Glomerular endothelial cell (primary cell): ENCODE results near the gene ZSWIM5. TPM values are rescaled to one million over a fixed set of nuclear protein-coding genes. Genes with fewer than 3 reads are reported as not detected.
"Not testable (repeated sequence)": the region's sequence is repeated elsewhere in the genome, so short reads cannot be mapped to it uniquely, and the experiment has no call there.

ENCODE experiments used
- DNase-seq: peaks from one replicate; pipeline ENCODE4 v3.0.0-alpha.2; 2011; ENCODE audit warnings: low read depth, low spot score; ENCODE audit errors: extremely low read depth
- total RNA-seq: library from RNA; depleted of rRNA; stranded (reverse); fragments of >200 nt; gene quantifications from 2 replicates; pipeline ENCODE4 v1.2.3, GENCODE V29; 2015

ZSWIM5 gene
- total RNA-seq, result 0.24 and 0.29 TPM in 2 replicates

- no peak for DNase-seq
Observed at GRCh38 chr1:45205910-45206721, at the start of gene ZSWIM5. Gene ZSWIM5 (minus strand): TSS chr1:45206605. CDS start chr1:45206350, 255 bp downstream.

- no peak for DNase-seq
Observed at GRCh38 chr1:45254490-45254889, 48.1 kb upstream of the ZSWIM5 start.

- DNase-seq, result no peak
Observed at GRCh38 chr1:45250544-45250943, 44.1 kb upstream of the ZSWIM5 start.

- DNase-seq, result not testable (repeated sequence)
Observed at GRCh38 chr1:45248004-45248403, 41.6 kb upstream of the ZSWIM5 start.

GRCh38 chr1:45246760-45247159 lies 40.4 kb upstream of the ZSWIM5 start:
- peak; percentile 96 for DNase-seq

GRCh38 chr1:45246359-45246758 lies 40.0 kb upstream of the ZSWIM5 start:
- DNase-seq, result not testable (repeated sequence)

GRCh38 chr1:45244660-45245059 lies 38.3 kb upstream of the ZSWIM5 start:
- DNase-seq, result no peak

- DNase-seq, result no peak
Observed at GRCh38 chr1:45243476-45244343, 37.3 kb upstream of the ZSWIM5 start.

- DNase-seq, result no peak
Observed at GRCh38 chr1:45238846-45239245, 32.4 kb upstream of the ZSWIM5 start.

- no peak for DNase-seq
Observed at GRCh38 chr1:45236136-45236535, 29.7 kb upstream of the ZSWIM5 start.

GRCh38 chr1:45230537-45230936 lies 24.1 kb upstream of the ZSWIM5 start:
- DNase-seq, result no peak

- no peak for DNase-seq
Observed at GRCh38 chr1:45225598-45225997, 19.2 kb upstream of the ZSWIM5 start.

- DNase-seq, result not testable (repeated sequence)
Observed at GRCh38 chr1:45223710-45224109, 17.3 kb upstream of the ZSWIM5 start.

- DNase-seq, result no peak
Observed at GRCh38 chr1:45221716-45222115, 15.3 kb upstream of the ZSWIM5 start.

- DNase-seq, result no peak
Observed at GRCh38 chr1:45216861-45217260, 10.5 kb upstream of the ZSWIM5 start.

- no peak for DNase-seq
Observed at GRCh38 chr1:45216200-45216541, 9.8 kb upstream of the ZSWIM5 start.

GRCh38 chr1:45215485-45216199 lies 9.2 kb upstream of the ZSWIM5 start:
- no peak for DNase-seq

- DNase-seq, result no peak
Observed at GRCh38 chr1:45213892-45214291, 7.5 kb upstream of the ZSWIM5 start.

GRCh38 chr1:45211076-45211475 lies 4.7 kb upstream of the ZSWIM5 start:
- no peak for DNase-seq

- DNase-seq, result no peak
Observed at GRCh38 chr1:45206808-45207623, 611 bp upstream of the ZSWIM5 start.
